Breast epithelium (tissue), 3 donors: ENCODE results near the gene AASS.

ENCODE experiments used
- POLR2AphosphoS5 ChIP-seq, 3 donors: sonication (generic); formaldehyde crosslinking; IDR thresholded peaks; one replicate each; pipeline ENCODE4 v1.6.1; 2017; ENCODE audit warnings: antibody characterized with exemption in 3 of 3
- TF ChIP-seq, protein P1 (sequence below), 3 donors: fragments of 450-650 bp; IDR thresholded peaks; one replicate each; pipeline ENCODE4 v1.5.1; 2016 to 2017; ENCODE audit warnings: antibody characterized with exemption in 3 of 3, mild to moderate bottlenecking in 3 of 3, moderate library complexity in 3 of 3

DNA sequence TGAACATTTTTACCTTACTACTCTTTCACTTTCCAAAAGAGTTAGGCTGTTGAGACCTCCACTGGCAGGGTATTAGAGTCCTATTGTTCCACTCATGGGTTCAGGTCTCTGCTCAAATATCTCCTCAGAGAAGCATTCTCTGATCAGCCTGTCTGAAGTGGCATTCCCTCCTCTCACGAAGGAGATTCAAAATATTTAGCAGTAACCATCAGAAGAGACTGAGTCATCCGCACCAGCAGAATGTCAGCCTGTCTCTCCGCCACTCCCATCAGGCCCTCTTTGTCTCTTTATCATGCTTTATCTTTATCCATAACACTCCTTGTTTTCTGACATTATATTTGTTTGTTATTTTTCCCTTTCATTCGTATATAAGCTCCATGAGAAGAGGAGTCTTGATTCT, 79.1 kb downstream of the AASS start:
- TF ChIP-seq, protein P1, sequence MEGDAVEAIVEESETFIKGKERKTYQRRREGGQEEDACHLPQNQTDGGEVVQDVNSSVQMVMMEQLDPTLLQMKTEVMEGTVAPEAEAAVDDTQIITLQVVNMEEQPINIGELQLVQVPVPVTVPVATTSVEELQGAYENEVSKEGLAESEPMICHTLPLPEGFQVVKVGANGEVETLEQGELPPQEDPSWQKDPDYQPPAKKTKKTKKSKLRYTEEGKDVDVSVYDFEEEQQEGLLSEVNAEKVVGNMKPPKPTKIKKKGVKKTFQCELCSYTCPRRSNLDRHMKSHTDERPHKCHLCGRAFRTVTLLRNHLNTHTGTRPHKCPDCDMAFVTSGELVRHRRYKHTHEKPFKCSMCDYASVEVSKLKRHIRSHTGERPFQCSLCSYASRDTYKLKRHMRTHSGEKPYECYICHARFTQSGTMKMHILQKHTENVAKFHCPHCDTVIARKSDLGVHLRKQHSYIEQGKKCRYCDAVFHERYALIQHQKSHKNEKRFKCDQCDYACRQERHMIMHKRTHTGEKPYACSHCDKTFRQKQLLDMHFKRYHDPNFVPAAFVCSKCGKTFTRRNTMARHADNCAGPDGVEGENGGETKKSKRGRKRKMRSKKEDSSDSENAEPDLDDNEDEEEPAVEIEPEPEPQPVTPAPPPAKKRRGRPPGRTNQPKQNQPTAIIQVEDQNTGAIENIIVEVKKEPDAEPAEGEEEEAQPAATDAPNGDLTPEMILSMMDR (IDR thresholded peaks at IDR 0.05): no peak
- TF ChIP-seq POLR2AphosphoS5 (IDR thresholded peaks at IDR 0.05): no peak
